ENCODE data around the gene OPHN1. TPM values are rescaled to one million over a fixed set of nuclear protein-coding genes. Genes with fewer than 3 reads are reported as not detected.
A peak's percentile ranks its signal among the peaks of the same experiment; 100 is the strongest.
"Not testable (repeated sequence)": the region's sequence is repeated elsewhere in the genome, so short reads cannot be mapped to it uniquely, and the experiment has no call there.

OPHN1 gene
- total RNA-seq, 6 donors from 2014 or later = 10.0 to 40.9 (median 10.8) TPM

GRCh38 chrX:68084765-68085164, 348.5 kb downstream of the OPHN1 start:
- DNase-seq (no peak), ATAC-seq (ENCODE audit: low FRiP score in 2 of 2) (peak in 1 of 2 donors; percentile 68)
- Histone ChIP-seq H3K36me3 (no peaks in the 10 kb centered on the region), H3K4me1 (no peaks in the 10 kb centered on the region), H3K9me3 (no peaks in the 10 kb centered on the region), H3K27me3 (no peaks in the 10 kb centered on the region), H3K4me3 (no peak overlapping the region), H3K27ac (no peak overlapping the region)
- WGBS, 2 donors = 33 to 37% methylated on average over 1 of the region's 1 CpG
- no peak for TF ChIP-seq POLR2A (IDR thresholded peaks at IDR 0.05)
- TF ChIP-seq CTCF (IDR thresholded peaks at IDR 0.05) = no peak
- no peak for TF ChIP-seq POLR2AphosphoS5 (IDR thresholded peaks at IDR 0.05)
- TF ChIP-seq EP300 (IDR thresholded peaks at IDR 0.05) = no peak

GRCh38 chrX:68083510-68083909, 349.8 kb downstream of the OPHN1 start:
- H3K4me1 ChIP-seq = no peaks in the 10 kb centered on the region
- no peaks in the 10 kb centered on the region for H3K27me3 ChIP-seq
- no peak overlapping the region for H3K27ac ChIP-seq
- WGBS, 2 donors = 67 to 76% methylated on average over 3 of the region's 3 CpGs
- TF ChIP-seq EP300 (IDR thresholded peaks at IDR 0.05) = no peak
- TF ChIP-seq CTCF (IDR thresholded peaks at IDR 0.05) = no peak
- no peak for TF ChIP-seq POLR2A (IDR thresholded peaks at IDR 0.05)
- no peak for TF ChIP-seq POLR2AphosphoS5 (IDR thresholded peaks at IDR 0.05)
- H3K4me3 ChIP-seq = no peak overlapping the region
- H3K9me3 ChIP-seq = no peaks in the 10 kb centered on the region
- ATAC-seq (ENCODE audit: low FRiP score in 2 of 2) (no peak), DNase-seq (no peak)
- H3K36me3 ChIP-seq = no peaks in the 10 kb centered on the region

- Histone ChIP-seq H3K27ac (no peak overlapping the region), H3K36me3 (no peaks in the 10 kb centered on the region), H3K9me3 (no peaks in the 10 kb centered on the region), H3K4me3 (no peak overlapping the region), H3K27me3 (no peaks in the 10 kb centered on the region), H3K4me1 (no peaks in the 10 kb centered on the region)
- ATAC-seq (ENCODE audit: low FRiP score in 2 of 2) = no peak
- no peak for TF ChIP-seq POLR2AphosphoS5 (IDR thresholded peaks at IDR 0.05)
- TF ChIP-seq POLR2A (IDR thresholded peaks at IDR 0.05) = no peak
- TF ChIP-seq EP300 (IDR thresholded peaks at IDR 0.05) = no peak
- TF ChIP-seq CTCF (IDR thresholded peaks at IDR 0.05) = no peak
- 47 to 67% methylated on average over 1 of the region's 1 CpG for WGBS, 2 donors
- DNase-seq = no peak
Measured at GRCh38 chrX:68079961-68080360, 353.3 kb downstream of the OPHN1 start.

- not testable (repeated sequence) for H3K36me3 ChIP-seq; H3K9me3 ChIP-seq; H3K27ac ChIP-seq; H3K4me1 ChIP-seq; ATAC-seq (ENCODE audit: low FRiP score in 2 of 2); H3K27me3 ChIP-seq; H3K4me3 ChIP-seq; DNase-seq
Measured at GRCh38 chrX:68078801-68079200, 354.5 kb downstream of the OPHN1 start.

- no peaks in the 10 kb centered on the region for H3K36me3 ChIP-seq
- no peak overlapping the region for H3K27ac ChIP-seq
- no peaks in the 10 kb centered on the region for H3K9me3 ChIP-seq
- TF ChIP-seq POLR2AphosphoS5 (IDR thresholded peaks at IDR 0.05) (no peak), EP300 (IDR thresholded peaks at IDR 0.05) (no peak), POLR2A (IDR thresholded peaks at IDR 0.05) (no peak), CTCF (IDR thresholded peaks at IDR 0.05) (no peak)
- H3K27me3 ChIP-seq = no peaks in the 10 kb centered on the region
- no peak for DNase-seq
- no peak overlapping the region for H3K4me3 ChIP-seq
- no peaks in the 10 kb centered on the region for H3K4me1 ChIP-seq
- no peak for ATAC-seq (ENCODE audit: low FRiP score in 2 of 2)
Measured at GRCh38 chrX:68077378-68077777, 355.9 kb downstream of the OPHN1 start.

All from upper lobe of left lung (tissue), 6 donors.